Neural cell (in vitro differentiated cells): Measurements from ENCODE around the gene AKAP14. TPM values are rescaled to one million over a fixed set of nuclear protein-coding genes. Genes with fewer than 3 reads are reported as not detected.

Source experiments
- H2AFZ ChIP-seq: fragments of 200-600, 300-800 bp; sonication (generic), shearing (Covaris generic); 2 replicates; pipeline ENCODE4 v1.6.0; 2014; ENCODE audit warnings: low read depth, mild to moderate bottlenecking, antibody characterized with exemption, low read length, moderate library complexity
- H3F3A ChIP-seq: fragments of 200-600 bp; shearing (Covaris generic); 2 replicates; pipeline ENCODE4 v1.6.1; 2016; ENCODE audit warnings: mild to moderate bottlenecking, moderate library complexity, mixed read lengths, antibody characterized with exemption, low read length; ENCODE audit not compliant: insufficient read depth, poor library complexity, severe bottlenecking
- H3K27ac ChIP-seq: fragments of 200-600, 300-800 bp; sonication (generic), shearing (Covaris generic); 2 replicates; pipeline ENCODE4 v1.5.1; 2014; ENCODE audit warnings: mild to moderate bottlenecking, low read length, moderate library complexity
- H3K27me3 ChIP-seq: fragments of 300-800, 200-600 bp; sonication (generic), shearing (Covaris generic); 2 replicates; pipeline ENCODE4 v1.6.0; 2014; ENCODE audit warnings: mild to moderate bottlenecking, low read depth, low read length, moderate library complexity; ENCODE audit not compliant: insufficient read depth
- H3K36me3 ChIP-seq: fragments of 300-800, 200-600 bp; sonication (generic), shearing (Covaris generic); 2 replicates; pipeline ENCODE4 v1.5.1; 2014; ENCODE audit warnings: mild to moderate bottlenecking, antibody characterized with exemption, low read length, moderate library complexity; ENCODE audit not compliant: insufficient read depth
- H3K4me2 ChIP-seq: fragments of 300-800, 200-600 bp; sonication (generic), shearing (Covaris generic); 2 replicates; pipeline ENCODE4 v1.6.0; 2014; ENCODE audit warnings: mild to moderate bottlenecking, low read length
- H3K4me3 ChIP-seq: fragments of 300-800, 200-600 bp; sonication (generic), shearing (Covaris generic); 2 replicates; pipeline ENCODE4 v1.5.1; 2014; ENCODE audit warnings: mild to moderate bottlenecking, low read length, moderate library complexity
- H3K79me2 ChIP-seq: fragments of 200-600 bp; shearing (Covaris generic); replicated peaks from 2 replicates; pipeline ENCODE4 v1.6.0; 2014; ENCODE audit warnings: mild to moderate bottlenecking, low read length, moderate library complexity; ENCODE audit not compliant: insufficient read depth
- H3K9ac ChIP-seq: fragments of 300-800, 200-600 bp; sonication (generic), shearing (Covaris generic); 2 replicates; pipeline ENCODE4 v1.6.1; 2016; ENCODE audit warnings: mild to moderate bottlenecking, low read length, mixed read lengths
- H3K9me2 ChIP-seq: fragments of 200-600 bp; shearing (Covaris generic); 2 replicates; pipeline ENCODE4 v1.6.1; 2016; ENCODE audit warnings: mild to moderate bottlenecking, low read length, mixed read lengths; ENCODE audit not compliant: insufficient read depth
- H3K9me3 ChIP-seq: fragments of 200-600, 300-800 bp; sonication (generic), shearing (Covaris generic); 2 replicates; pipeline ENCODE4 v1.6.1; 2016; ENCODE audit warnings: mild to moderate bottlenecking, mixed run types, low read length, moderate library complexity, mixed read lengths
- H4K20me1 ChIP-seq: fragments of 200-600 bp; shearing (Covaris generic); 2 replicates; pipeline ENCODE4 v1.6.1; 2016; ENCODE audit warnings: mild to moderate bottlenecking, mixed run types; ENCODE audit not compliant: insufficient read depth
- EP300 ChIP-seq: fragments of 450-650 bp; conservative IDR thresholded peaks from 2 replicates; pipeline ENCODE4 v1.6.1; 2014; ENCODE audit warnings: antibody characterized with exemption, mild to moderate bottlenecking, moderate library complexity; ENCODE audit not compliant: poor library complexity, severe bottlenecking
- EZH2 ChIP-seq: fragments of 200-600, 300-800 bp; shearing (Covaris generic), sonication (generic); IDR thresholded peaks from 2 replicates; pipeline ENCODE4 v1.6.1; 2014; ENCODE audit warnings: antibody characterized with exemption, low read length, borderline replicate concordance, mild to moderate bottlenecking; ENCODE audit not compliant: insufficient read depth, poor library complexity, severe bottlenecking
- MXI1 ChIP-seq: fragments of 450-650 bp; conservative IDR thresholded peaks from 2 replicates; pipeline ENCODE4 v1.6.1; 2014; ENCODE audit warnings: antibody characterized with exemption, mild to moderate bottlenecking; ENCODE audit not compliant: poor library complexity, severe bottlenecking
- POLR2AphosphoS5 ChIP-seq: IDR thresholded peaks from 2 replicates; pipeline ENCODE4 v1.6.1; 2012
- RAD21 ChIP-seq: fragments of 450-650 bp; conservative IDR thresholded peaks from 2 replicates; pipeline ENCODE4 v1.6.1; 2014; ENCODE audit warnings: antibody characterized with exemption, mild to moderate bottlenecking, moderate library complexity
- SMC3 ChIP-seq: fragments of 450-650 bp; conservative IDR thresholded peaks from 2 replicates; pipeline ENCODE4 v1.6.1; 2014; ENCODE audit warnings: antibody characterized with exemption, mild to moderate bottlenecking, moderate library complexity; ENCODE audit not compliant: poor library complexity
- TAF1 ChIP-seq: IDR thresholded peaks from 2 replicates; pipeline ENCODE4 v1.6.1; 2012; ENCODE audit warnings: low read depth
- polyA plus RNA-seq: library from polyadenylated mRNA; depleted of rRNA; stranded (reverse); fragments of >200 nt; gene quantifications from 2 replicates; pipeline ENCODE4 v1.2.3, GENCODE V29; 2014
- TF ChIP-seq, protein P1 (sequence below): IDR thresholded peaks from 2 replicates; pipeline ENCODE4 v1.6.1; 2012; ENCODE audit warnings: borderline replicate concordance
- TF ChIP-seq, protein P2 (sequence below): fragments of 450-650 bp; IDR thresholded peaks from 2 replicates; pipeline ENCODE4 v1.5.1; 2014; ENCODE audit warnings: antibody characterized with exemption, mild to moderate bottlenecking, moderate library complexity; ENCODE audit not compliant: poor library complexity, severe bottlenecking

The AKAP14 gene
- polyA plus RNA-seq, 1 donor from 2014 or later: 4.2 TPM

DNA sequence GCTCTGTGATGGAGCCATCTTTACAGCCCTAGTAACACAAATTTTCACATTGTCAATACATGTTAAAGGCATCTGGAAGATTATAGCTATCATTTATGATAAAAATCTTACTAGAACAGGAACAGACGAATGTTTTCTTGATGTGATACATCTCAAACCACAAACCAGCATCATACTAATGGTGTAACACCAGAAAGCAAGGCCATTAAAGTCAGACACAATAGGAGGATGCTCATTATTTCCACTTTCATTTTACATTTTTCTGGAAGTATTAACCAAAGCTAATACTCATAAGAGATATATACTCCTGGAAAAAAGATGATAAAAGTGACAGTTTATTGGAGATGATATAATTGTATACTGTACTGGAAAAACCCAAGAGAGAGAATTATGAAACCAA lies 5.3 kb downstream of the AKAP14 start (continued):
- TF ChIP-seq, protein P1, sequence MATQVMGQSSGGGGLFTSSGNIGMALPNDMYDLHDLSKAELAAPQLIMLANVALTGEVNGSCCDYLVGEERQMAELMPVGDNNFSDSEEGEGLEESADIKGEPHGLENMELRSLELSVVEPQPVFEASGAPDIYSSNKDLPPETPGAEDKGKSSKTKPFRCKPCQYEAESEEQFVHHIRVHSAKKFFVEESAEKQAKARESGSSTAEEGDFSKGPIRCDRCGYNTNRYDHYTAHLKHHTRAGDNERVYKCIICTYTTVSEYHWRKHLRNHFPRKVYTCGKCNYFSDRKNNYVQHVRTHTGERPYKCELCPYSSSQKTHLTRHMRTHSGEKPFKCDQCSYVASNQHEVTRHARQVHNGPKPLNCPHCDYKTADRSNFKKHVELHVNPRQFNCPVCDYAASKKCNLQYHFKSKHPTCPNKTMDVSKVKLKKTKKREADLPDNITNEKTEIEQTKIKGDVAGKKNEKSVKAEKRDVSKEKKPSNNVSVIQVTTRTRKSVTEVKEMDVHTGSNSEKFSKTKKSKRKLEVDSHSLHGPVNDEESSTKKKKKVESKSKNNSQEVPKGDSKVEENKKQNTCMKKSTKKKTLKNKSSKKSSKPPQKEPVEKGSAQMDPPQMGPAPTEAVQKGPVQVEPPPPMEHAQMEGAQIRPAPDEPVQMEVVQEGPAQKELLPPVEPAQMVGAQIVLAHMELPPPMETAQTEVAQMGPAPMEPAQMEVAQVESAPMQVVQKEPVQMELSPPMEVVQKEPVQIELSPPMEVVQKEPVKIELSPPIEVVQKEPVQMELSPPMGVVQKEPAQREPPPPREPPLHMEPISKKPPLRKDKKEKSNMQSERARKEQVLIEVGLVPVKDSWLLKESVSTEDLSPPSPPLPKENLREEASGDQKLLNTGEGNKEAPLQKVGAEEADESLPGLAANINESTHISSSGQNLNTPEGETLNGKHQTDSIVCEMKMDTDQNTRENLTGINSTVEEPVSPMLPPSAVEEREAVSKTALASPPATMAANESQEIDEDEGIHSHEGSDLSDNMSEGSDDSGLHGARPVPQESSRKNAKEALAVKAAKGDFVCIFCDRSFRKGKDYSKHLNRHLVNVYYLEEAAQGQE: no peak

DNA sequence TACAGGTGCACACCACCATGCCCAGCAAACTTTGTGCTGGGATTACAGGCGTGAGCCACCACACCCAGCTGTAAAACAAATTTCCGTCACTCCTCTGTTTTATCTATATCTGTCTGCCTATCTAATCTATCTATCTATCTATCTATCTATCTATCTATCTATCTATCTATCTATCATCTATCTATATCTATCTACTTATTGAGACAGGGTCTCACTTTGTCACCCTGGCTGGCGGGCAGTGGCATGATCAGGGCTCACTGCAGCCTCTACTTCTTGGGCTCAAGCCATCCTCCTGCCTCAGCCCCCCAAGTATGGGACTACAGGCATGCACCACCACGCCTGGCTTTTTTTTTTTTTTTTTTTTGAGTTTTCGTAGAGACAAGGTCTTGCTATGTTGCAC lies 20.6 kb downstream of the AKAP14 start:
- Histone ChIP-seq H3K9ac (no peak overlapping the region), H3K4me3 (no peak overlapping the region), H3K27ac (no peak overlapping the region), H3K9me2 (no peaks in the 10 kb centered on the region), H2AFZ (no peak overlapping the region), H3K9me3 (no peaks in the 10 kb centered on the region), H4K20me1 (no peaks in the 10 kb centered on the region), H3K79me2 (no peaks in the 10 kb centered on the region), H3K36me3 (no peaks in the 10 kb centered on the region), H3F3A (no peaks in the 10 kb centered on the region), H3K4me2 (no peak overlapping the region), H3K27me3 (no peaks in the 10 kb centered on the region)
- TF ChIP-seq SMC3: no peak
- TF ChIP-seq, protein P1: no peak
- TF ChIP-seq RAD21: no peak
- no peak for TF ChIP-seq EP300
- no peak for TF ChIP-seq MXI1
- no peak for TF ChIP-seq TAF1
- TF ChIP-seq POLR2AphosphoS5: no peak
- no peak for TF ChIP-seq EZH2
- TF ChIP-seq, protein P2, sequence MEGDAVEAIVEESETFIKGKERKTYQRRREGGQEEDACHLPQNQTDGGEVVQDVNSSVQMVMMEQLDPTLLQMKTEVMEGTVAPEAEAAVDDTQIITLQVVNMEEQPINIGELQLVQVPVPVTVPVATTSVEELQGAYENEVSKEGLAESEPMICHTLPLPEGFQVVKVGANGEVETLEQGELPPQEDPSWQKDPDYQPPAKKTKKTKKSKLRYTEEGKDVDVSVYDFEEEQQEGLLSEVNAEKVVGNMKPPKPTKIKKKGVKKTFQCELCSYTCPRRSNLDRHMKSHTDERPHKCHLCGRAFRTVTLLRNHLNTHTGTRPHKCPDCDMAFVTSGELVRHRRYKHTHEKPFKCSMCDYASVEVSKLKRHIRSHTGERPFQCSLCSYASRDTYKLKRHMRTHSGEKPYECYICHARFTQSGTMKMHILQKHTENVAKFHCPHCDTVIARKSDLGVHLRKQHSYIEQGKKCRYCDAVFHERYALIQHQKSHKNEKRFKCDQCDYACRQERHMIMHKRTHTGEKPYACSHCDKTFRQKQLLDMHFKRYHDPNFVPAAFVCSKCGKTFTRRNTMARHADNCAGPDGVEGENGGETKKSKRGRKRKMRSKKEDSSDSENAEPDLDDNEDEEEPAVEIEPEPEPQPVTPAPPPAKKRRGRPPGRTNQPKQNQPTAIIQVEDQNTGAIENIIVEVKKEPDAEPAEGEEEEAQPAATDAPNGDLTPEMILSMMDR: no peak
